ENCODE results near the gene DNER. TPM values are rescaled to one million over a fixed set of nuclear protein-coding genes. Genes with fewer than 3 reads are reported as not detected.

DNER gene
- total and polyA plus RNA-seq, 2 donors (not counting 3 experiments of a cell fraction or from before 2014, with no cell fraction given): 0.01 TPM; not detected in 1

DNA sequence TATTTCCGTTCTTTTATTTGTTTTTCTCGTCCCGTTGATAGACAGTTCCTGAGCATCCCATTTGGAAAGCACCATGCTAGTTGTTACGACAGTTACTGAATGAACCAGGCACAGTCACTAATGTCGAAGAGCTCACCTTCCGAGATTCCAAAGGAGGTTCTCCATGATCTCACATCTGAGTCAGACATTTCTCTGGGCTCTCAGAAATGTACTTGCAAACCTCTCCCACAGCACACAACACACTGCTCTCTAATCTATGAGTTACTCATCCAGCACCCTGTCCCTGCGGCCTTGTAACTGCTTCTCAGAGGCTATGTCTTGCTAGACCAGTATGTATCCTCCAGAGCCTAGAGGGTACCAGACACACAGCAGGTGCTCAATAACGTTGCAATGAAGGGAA, 174.7 kb downstream of the DNER start:
- Histone ChIP-seq H3K27ac (ENCODE audit: insufficient read depth, low read depth, low read length) (no peak overlapping the region), H3K27me3 (ENCODE audit: control insufficient read depth in 2 of 2, insufficient read depth in 2 of 2, low read length in 2 of 2) (no peaks in the 10 kb centered on the region), H3K9ac (replicated peaks; ENCODE audit: extremely low read depth, insufficient read depth, low read length) (no peak overlapping the region), H4K20me1 (replicated peaks; ENCODE audit: control insufficient read depth, extremely low read depth, insufficient read depth, low read length) (no peaks in the 10 kb centered on the region), H3K9me3 (replicated peaks; ENCODE audit: control insufficient read depth, insufficient read depth, low read length) (peaks cover 1% of the 10 kb centered on the region), H3K79me2 (ENCODE audit: control insufficient read depth, insufficient read depth, low read length) (no peaks in the 10 kb centered on the region), H3K4me2 (ENCODE audit: insufficient read depth, low read length) (no peak overlapping the region), H3K4me3 (replicated peaks in 1 of 3; ENCODE audit: insufficient read depth in 1 of 3, low read depth in 1 of 3, low read length in 3 of 3) (no peak overlapping the region), H3K4me1 (ENCODE audit: control insufficient read depth, extremely low read depth, insufficient read depth, low read length) (no peaks in the 10 kb centered on the region), H2AFZ (ENCODE audit: low read depth, low read length) (no peak overlapping the region), H3K9me1 (replicated peaks; ENCODE audit: control insufficient read depth, extremely low read depth, insufficient read depth, low read length) (no peaks in the 10 kb centered on the region), H3K36me3 (ENCODE audit: control insufficient read depth in 2 of 2, extremely low read depth in 1 of 2, insufficient read depth in 2 of 2, low read length in 2 of 2) (no peaks in the 10 kb centered on the region)
- no peak for DNase-seq (ENCODE audit: low read depth, low spot score)
- intact Hi-C loops (cut with micrococcal nuclease) (no loop called here), dilution Hi-C loops (cut with MboI; ENCODE audit: extremely low pct_ligation_motif_present, low sequenced_read_pairs) (no loop called here)
- POLR2A ChIA-PET: no interaction called here
- CTCF ChIA-PET: no interaction called here
- TF ChIP-seq, protein P1, sequence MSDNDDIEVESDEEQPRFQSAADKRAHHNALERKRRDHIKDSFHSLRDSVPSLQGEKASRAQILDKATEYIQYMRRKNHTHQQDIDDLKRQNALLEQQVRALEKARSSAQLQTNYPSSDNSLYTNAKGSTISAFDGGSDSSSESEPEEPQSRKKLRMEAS (IDR thresholded peaks at IDR 0.05; ENCODE audit: insufficient read depth, insufficient read length): no peak
- TF ChIP-seq JUN (IDR thresholded peaks at IDR 0.05; ENCODE audit: borderline replicate concordance, insufficient read depth, insufficient read length, low read depth): no peak
- TF ChIP-seq EZH2 (IDR thresholded peaks at IDR 0.05; ENCODE audit: borderline replicate concordance, low read depth, low read length, severe bottlenecking): no peak
- TF ChIP-seq, protein P2, sequence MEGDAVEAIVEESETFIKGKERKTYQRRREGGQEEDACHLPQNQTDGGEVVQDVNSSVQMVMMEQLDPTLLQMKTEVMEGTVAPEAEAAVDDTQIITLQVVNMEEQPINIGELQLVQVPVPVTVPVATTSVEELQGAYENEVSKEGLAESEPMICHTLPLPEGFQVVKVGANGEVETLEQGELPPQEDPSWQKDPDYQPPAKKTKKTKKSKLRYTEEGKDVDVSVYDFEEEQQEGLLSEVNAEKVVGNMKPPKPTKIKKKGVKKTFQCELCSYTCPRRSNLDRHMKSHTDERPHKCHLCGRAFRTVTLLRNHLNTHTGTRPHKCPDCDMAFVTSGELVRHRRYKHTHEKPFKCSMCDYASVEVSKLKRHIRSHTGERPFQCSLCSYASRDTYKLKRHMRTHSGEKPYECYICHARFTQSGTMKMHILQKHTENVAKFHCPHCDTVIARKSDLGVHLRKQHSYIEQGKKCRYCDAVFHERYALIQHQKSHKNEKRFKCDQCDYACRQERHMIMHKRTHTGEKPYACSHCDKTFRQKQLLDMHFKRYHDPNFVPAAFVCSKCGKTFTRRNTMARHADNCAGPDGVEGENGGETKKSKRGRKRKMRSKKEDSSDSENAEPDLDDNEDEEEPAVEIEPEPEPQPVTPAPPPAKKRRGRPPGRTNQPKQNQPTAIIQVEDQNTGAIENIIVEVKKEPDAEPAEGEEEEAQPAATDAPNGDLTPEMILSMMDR (IDR thresholded peaks at IDR 0.05; ENCODE audit: extremely low read depth in 1 of 2, insufficient read depth in 1 of 2, low read depth in 1 of 2, low read length in 2 of 2): no peak
- no peak for TF ChIP-seq POLR2AphosphoS5 (IDR thresholded peaks at IDR 0.05; ENCODE audit: insufficient read depth, low read depth, low read length)
- TF ChIP-seq POLR2A (IDR thresholded peaks at IDR 0.05; ENCODE audit: low read depth, low read length): no peak
- TF ChIP-seq FOS (IDR thresholded peaks at IDR 0.05; ENCODE audit: borderline replicate concordance, insufficient read depth, low read length): no peak
- TF ChIP-seq MYC (IDR thresholded peaks at IDR 0.05; ENCODE audit: low read depth, low read length): no peak
- TF ChIP-seq GATA2 (IDR thresholded peaks at IDR 0.05; ENCODE audit: insufficient read depth, insufficient read length, low read depth, low read length): no peak
- BruUV-seq (replicated peaks): no TSS peak
- FAIRE-seq: no peak
